GM12874 (cell line): ENCODE results near the gene CLRN1.

ENCODE experiments used
- TF ChIP-seq, protein P1 (sequence below): IDR thresholded peaks from 2 replicates; pipeline ENCODE4 v1.5.1; 2011; ENCODE audit warnings: low read depth, mild to moderate bottlenecking, control low read depth, low read length, moderate library complexity; ENCODE audit not compliant: insufficient read depth

CLRN1 gene

GRCh38 chr3:150972366-150973071 lies at the start of gene CLRN1:
TSS of gene CLRN1 (minus strand) at chr3:150972727. CDS start at chr3:150972708, 19 bp downstream.
- TF ChIP-seq, protein P1, sequence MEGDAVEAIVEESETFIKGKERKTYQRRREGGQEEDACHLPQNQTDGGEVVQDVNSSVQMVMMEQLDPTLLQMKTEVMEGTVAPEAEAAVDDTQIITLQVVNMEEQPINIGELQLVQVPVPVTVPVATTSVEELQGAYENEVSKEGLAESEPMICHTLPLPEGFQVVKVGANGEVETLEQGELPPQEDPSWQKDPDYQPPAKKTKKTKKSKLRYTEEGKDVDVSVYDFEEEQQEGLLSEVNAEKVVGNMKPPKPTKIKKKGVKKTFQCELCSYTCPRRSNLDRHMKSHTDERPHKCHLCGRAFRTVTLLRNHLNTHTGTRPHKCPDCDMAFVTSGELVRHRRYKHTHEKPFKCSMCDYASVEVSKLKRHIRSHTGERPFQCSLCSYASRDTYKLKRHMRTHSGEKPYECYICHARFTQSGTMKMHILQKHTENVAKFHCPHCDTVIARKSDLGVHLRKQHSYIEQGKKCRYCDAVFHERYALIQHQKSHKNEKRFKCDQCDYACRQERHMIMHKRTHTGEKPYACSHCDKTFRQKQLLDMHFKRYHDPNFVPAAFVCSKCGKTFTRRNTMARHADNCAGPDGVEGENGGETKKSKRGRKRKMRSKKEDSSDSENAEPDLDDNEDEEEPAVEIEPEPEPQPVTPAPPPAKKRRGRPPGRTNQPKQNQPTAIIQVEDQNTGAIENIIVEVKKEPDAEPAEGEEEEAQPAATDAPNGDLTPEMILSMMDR: no peak

DNA sequence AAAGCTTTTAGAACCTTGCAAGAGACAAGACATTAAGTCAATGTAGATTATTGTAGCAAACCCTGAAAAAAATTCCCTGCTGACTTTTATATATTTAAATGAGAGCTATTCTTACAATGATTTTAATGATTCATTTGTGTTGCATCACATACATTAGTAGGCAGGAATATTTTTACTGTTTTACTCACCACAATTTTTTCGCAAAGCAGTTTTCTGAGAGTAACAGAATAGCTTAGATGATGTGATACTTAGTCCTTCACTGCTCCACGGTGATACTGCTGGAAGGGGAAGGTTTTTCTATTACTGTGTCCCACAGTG lies 43.9 kb upstream of the CLRN1 start:
- TF ChIP-seq, protein P1: no peak

GRCh38 chr3:151015767-151016477 lies 43.4 kb upstream of the CLRN1 start:
- TF ChIP-seq, protein P1: no peak

- TF ChIP-seq, protein P1: no peak
Measured at GRCh38 chr3:151015181-151015580, 42.7 kb upstream of the CLRN1 start.

- TF ChIP-seq, protein P1: no peak
Measured at GRCh38 chr3:151014501-151015018, 42.0 kb upstream of the CLRN1 start.

- TF ChIP-seq, protein P1: no peak
Measured at GRCh38 chr3:151012753-151013152, 40.2 kb upstream of the CLRN1 start.

DNA sequence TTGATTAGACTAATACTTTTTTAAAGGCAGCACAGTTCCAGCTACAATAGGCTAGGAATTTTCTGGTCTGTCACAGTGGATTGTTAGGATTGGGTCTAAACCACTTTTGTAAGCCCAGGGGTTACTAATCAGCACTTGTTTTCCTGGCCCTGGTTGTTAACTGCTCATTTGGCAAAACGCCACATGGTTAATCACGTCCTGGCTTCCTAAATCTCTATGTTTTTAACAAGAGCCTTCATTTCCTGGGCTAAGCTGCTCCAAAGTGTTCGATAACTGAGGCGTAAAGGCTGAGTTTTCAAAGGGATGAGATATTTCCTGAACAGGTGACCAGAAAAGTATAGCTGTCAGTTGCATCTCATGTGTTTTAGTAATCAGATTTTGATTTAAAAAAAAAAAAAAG lies 38.9 kb upstream of the CLRN1 start:
- TF ChIP-seq, protein P1: no peak
